HG02870 (cell line): ENCODE measurements around the gene KCNH3.

Experiments
- ATAC-seq: cut with Tn5 transposase; IDR thresholded peaks from one replicate; pipeline ENCODE4 v1.9.1; 2021; ENCODE audit warnings: mild to moderate bottlenecking, moderate library complexity; ENCODE audit not compliant: unreplicated experiment

Gene KCNH3

DNA sequence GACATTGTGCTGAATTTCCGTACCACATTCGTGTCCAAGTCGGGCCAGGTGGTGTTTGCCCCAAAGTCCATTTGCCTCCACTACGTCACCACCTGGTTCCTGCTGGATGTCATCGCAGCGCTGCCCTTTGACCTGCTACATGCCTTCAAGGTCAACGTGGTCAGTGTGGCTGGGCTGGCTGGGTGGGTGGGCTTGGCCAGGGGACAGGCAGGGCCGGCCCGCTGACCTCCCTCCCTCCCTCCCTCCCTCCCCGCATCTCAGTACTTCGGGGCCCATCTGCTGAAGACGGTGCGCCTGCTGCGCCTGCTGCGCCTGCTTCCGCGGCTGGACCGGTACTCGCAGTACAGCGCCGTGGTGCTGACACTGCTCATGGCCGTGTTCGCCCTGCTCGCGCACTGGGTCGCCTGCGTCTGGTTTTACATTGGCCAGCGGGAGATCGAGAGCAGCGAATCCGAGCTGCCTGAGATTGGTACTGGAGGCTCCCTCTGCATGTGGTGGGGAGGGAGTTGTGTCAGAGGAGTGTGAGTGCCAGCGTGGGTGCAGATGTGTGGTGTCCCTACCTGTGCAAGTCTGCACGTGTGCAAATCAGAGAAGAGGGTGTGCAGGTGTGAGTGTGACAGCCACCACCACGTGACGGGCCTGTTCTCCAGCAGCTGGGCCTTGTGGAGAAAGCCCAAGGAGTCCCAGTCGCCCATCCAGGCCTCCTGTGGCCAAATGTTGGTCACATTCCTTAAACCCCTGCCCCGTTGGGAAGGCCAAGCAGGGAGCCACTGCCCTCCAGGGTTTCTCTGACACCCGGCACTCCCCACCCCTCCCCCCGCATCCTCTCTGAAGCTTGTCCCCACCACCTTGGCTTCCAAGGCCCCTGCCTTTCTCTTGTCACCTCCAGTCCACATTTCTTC lies 5.3 kb downstream of the KCNH3 start:
- ATAC-seq = no peak

DNA sequence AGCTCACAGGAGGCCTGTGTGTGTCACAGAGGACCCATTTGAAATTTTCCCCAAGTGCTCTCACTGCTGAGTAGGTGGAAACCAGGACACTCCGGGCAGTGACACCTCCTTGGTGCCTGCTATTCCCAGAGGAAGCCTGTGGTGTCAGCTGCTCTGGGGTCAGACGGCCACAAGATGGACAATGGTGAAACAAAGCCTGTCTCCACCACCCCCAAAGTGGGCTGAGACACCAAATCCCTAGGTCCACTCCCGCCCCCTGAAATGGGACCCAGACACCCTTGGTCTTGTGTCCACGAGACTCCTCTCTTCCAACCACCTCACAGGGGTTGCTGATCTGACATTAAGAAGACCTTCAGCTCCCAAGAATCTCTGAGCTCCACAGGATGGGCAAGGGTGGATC lies 7.0 kb downstream of the KCNH3 start:
- no peak for ATAC-seq

DNA sequence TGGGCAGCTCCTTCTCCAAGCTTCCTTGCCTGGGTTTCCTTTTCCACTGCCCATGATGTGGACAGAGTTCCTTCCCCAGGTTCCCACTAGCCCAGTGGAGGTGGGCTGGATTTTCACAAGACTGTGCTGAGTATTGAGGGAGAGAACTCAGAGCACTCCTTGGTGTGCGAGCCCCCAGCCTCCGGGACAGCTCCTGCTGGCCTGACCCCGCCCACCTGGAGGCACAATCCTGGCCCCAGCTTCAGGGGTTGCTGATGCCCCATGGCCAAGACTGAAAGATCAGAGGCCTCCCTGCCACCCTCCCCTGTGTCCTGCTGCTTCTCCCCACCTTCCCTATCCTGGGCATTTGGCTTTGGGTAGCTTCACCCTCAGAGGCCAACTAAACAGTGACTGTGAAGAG lies 7.7 kb downstream of the KCNH3 start:
- no peak for ATAC-seq

DNA sequence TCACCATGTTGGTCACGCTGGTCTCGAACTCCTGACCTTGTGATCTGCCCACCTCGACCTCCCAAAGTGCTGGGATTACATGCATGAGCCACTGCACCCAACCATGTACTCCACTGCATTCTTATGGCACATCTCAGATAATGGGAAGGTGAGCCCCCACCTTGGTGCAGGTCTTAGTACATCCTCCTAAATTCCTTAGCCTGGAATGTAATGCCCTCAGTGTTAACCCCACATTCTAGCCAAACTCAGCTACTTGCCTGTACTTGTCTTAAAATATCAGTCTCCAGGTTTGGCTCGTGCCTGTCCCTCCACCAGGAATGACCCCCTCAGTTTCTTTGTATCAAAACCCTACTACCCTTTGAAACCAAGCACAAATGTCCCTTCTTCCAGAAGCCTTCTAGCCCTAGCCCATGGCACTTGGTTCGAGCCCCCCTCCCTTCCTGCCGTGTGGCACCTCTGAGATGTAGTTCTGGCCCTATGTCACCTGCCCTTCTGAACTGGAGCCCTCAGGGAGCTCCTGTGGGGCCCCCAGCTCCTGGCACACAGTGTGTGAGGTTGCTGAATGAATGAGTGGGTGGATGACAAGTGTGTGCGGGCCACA lies 8.4 kb downstream of the KCNH3 start:
- ATAC-seq = no peak

DNA sequence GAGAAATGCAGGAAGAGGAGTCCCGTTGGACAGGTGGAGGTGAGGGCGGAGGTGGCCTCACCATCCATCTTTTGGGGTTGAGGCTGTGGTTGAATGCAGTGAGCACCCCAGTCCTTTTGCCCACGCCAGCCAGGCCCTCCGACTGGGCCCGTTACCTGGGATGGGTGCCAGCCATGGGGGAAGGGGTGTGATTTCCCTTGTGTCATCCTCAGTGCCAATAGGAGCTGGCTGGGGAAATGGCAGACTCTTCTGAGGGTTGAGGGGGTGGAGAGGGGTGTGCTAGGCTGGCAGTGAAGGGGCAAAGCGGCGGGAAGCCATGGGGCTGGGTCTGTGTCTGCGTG lies 9.6 kb downstream of the KCNH3 start:
- ATAC-seq = no peak

GRCh38 chr12:49548822-49549648 lies 10.2 kb downstream of the KCNH3 start:
- no peak for ATAC-seq

DNA sequence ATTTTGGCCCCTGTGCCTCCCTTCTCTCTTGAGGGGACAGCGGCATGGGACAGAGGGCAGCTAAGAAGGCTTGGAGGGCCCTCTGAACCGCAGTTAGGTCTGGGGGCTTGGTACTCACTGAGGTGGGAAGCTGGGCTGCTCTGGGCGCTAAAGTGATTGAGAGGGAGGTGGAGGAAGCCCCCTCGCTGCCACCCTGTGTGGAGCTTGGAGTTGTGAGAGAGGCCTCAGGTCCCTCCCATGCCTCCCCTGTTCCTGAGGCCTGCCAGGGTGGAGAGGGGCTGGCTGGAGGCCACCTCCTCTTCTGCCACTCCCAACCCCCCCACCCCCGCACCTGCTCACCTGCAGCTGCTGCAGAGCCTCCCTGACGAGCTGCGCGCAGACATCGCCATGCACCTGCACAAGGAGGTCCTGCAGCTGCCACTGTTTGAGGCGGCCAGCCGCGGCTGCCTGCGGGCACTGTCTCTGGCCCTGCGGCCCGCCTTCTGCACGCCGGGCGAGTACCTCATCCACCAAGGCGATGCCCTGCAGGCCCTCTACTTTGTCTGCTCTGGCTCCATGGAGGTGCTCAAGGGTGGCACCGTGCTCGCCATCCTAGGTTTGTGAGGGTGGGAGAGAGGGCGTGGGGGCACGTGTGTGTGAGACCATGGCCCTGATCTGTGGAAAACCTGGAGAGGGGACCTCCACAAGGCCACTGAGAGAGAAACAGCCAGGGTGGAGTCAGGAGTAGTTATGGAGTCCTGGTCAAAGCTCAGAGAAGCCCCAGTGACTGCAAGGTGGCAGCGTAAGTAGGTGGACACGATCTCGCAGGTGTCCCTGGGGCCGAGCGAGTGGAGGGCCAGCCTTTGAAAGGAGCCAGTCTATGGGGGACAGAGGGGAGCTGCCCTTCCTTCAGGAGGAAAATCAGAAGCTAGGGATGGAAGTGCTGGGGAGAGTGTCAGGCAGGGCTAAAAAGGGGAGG lies 11.2 kb downstream of the KCNH3 start:
- no peak for ATAC-seq

- no peak for ATAC-seq
These were observed 11.9 kb downstream of the KCNH3 start for GRCh38 chr12:49550693-49551252.

- no peak for ATAC-seq
These were observed 13.2 kb downstream of the KCNH3 start for GRCh38 chr12:49552014-49552413.

- no peak for ATAC-seq
These were observed 13.6 kb downstream of the KCNH3 start for GRCh38 chr12:49552425-49552824.

GRCh38 chr12:49552899-49553298 lies 14.1 kb downstream of the KCNH3 start:
- ATAC-seq = no peak

GRCh38 chr12:49553512-49554088 lies 14.8 kb downstream of the KCNH3 start:
- ATAC-seq = no peak

- no peak for ATAC-seq
These were observed 15.4 kb downstream of the KCNH3 start for GRCh38 chr12:49554266-49554665.

- no peak for ATAC-seq
These were observed 17.0 kb downstream of the KCNH3 start for GRCh38 chr12:49555631-49556390.

GRCh38 chr12:49556391-49557186 lies 17.8 kb downstream of the KCNH3 start:
- ATAC-seq = no peak

- ATAC-seq = no peak
These were observed 18.5 kb downstream of the KCNH3 start for GRCh38 chr12:49557187-49557916.

DNA sequence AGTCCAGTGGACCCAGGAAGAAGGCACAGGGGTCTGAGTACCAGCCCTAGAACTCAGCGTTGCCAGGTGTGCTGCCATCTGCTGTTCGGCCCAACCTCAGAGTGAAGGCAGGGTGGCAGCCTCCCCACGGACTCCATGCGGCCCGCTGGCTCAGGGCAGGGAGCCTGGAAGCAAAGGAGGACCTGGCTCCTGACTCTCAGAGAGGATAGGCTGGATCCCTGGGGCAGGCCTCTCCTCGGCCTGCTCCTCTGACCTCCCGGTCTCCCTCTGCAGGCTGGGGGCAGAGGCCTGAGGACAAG lies 19.0 kb downstream of the KCNH3 start:
- no peak for ATAC-seq

- no peak for ATAC-seq
These were observed 19.7 kb downstream of the KCNH3 start for GRCh38 chr12:49558526-49558925.
